ENCODE data around the gene DCAF5. TPM values are rescaled to one million over a fixed set of nuclear protein-coding genes. Genes with fewer than 3 reads are reported as not detected.
A peak's percentile ranks its signal among the peaks of the same experiment; 100 is the strongest.

Gene DCAF5
- total and polyA plus RNA-seq, 12 donors = 14.1 to 63.1 (median 57.4) TPM

DNA sequence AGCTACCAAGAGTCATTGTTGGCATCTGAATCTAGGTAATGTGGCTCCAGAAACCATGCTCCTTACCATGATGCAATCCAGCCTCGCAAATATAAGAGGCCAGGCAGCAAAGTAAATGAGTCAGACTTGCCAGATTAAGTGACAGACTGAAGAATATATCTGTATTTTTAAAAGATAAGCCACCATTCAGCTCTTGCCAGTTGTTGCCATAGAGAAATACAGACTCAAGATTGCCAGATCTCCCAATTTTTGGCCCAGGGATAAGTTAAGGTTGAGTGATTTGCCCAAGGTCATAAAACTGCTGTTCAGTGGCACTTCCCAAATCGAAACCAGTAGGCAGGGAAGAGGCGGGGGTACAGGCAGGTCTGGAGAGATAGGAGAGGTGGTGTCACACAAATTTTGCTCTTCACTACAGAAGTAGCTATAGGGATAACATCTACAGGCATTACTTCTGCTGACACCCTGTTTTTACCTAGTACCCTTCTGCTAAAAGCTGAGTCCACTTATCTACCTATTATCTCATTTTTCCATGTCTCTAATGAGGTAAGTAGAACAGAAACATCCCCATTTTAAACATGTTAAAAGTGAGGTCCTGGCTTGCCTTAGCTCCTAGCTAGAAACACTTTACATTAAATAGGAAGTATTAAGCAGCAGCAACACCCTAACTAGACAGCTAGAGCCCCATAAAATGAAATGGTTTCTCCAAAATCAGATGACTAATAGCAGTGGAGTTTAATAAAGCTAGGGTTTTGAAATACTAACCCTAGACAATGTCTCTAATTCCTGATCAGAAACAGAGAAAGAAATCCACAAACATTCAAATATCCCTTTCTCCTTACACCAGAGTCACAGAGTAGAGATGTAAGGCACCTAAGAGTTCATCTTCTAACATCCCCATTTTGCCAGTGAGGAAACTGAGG, 19.5 kb downstream of the DCAF5 start:
- WGBS, 2 donors = 33 to 53% methylated on average over 2 to 3 of the region's 3 CpGs
- Histone ChIP-seq H3K27ac (peak overlapping the region in 1 of 10 donors; percentile 19), H3K36me3 (peaks cover 0 to 7% (median 0%) of the 10 kb centered on the region in 9 donors), H3K4me3 (no peak overlapping the region), H3K27me3 (no peaks in the 10 kb centered on the region), H3K4me1 (peaks cover 15 to 80% (median 66%) of the 10 kb centered on the region in 9 donors), H3K9me3 (no peaks in the 10 kb centered on the region)
- intact Hi-C loops (cut with DNase I) = loop anchor here in 3 of 10 donors (10.0 kb wide), 3 partner anchors 101 to 331 kb away; no protein-coding TSS in a partner anchor
- DNase-seq = no peak
- TF ChIP-seq CTCF (IDR thresholded peaks at IDR 0.05) = no peak
- ATAC-seq = peak in 4 of 8 donors; percentile 28 to 61 (median 44)

GRCh38 chr14:69132513-69133181, 20.3 kb downstream of the DCAF5 start:
- Histone ChIP-seq H3K27me3 (no peaks in the 10 kb centered on the region), H3K27ac (peak overlapping the region in 1 of 10 donors; percentile 19), H3K9me3 (no peaks in the 10 kb centered on the region), H3K4me3 (no peak overlapping the region), H3K36me3 (peaks cover 0 to 7% (median 0%) of the 10 kb centered on the region in 9 donors), H3K4me1 (peaks cover 15 to 74% (median 66%) of the 10 kb centered on the region in 9 donors)
- no peak for TF ChIP-seq CTCF (IDR thresholded peaks at IDR 0.05)
- DNase-seq (no peak), ATAC-seq (no peak)
- intact Hi-C loops (cut with DNase I) = loop anchor here in 3 of 10 donors (10.0 kb wide), 3 partner anchors 102 to 332 kb away; no protein-coding TSS in a partner anchor
- WGBS, 2 donors = 89 to 90% methylated on average over 4 of the region's 4 CpGs

GRCh38 chr14:69131176-69131575, 21.7 kb downstream of the DCAF5 start:
- TF ChIP-seq CTCF (IDR thresholded peaks at IDR 0.05) = no peak
- Histone ChIP-seq H3K9me3 (no peaks in the 10 kb centered on the region), H3K4me1 (peaks cover 15 to 75% (median 61%) of the 10 kb centered on the region in 9 donors), H3K4me3 (no peak overlapping the region), H3K36me3 (peaks cover 0 to 2% (median 0%) of the 10 kb centered on the region in 9 donors), H3K27me3 (no peaks in the 10 kb centered on the region), H3K27ac (no peak overlapping the region)
- intact Hi-C loops (cut with DNase I) = loop anchor here in 4 of 10 donors (2.0 to 10.0 kb wide), 4 partner anchors 20 to 334 kb away; no protein-coding TSS in a partner anchor
- 90 to 91% methylated on average over 2 of the region's 2 CpGs for WGBS, 2 donors
- ATAC-seq = no peak
- DNase-seq = no peak

DNA sequence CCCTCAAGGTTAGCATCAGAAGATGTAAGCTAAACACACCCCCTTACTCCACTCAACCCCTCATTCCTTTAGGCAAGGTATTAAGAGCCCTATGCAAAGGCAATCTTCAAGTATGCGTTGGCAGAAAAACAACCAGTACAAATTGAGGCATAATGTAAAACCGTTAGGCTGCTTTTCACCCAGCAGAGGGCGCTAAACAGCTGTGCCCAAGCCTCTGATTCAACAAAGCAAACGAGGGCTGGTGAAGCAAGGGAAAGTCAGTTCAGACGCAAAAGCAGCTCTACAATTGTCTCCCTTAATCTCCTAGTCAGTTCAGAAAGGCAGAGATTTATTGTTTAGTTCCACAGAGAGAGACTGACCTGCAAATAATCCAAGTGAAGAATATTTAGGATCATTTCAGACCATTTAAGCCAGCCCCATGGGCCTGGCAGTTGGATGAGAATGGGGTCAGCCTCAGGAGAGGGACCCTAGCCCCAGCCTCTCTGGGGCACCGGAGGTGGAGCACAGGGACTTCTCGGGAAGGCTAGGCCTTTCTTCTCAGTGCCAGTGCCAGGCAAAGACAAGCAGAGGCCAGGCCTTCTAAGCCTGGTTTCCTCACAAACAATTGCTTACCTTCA, 23.5 kb downstream of the DCAF5 start:
- H3K4me1 ChIP-seq = peaks cover 15 to 81% (median 69%) of the 10 kb centered on the region in 9 donors
- peak; percentile 85 to 97 (median 94) for TF ChIP-seq CTCF (IDR thresholded peaks at IDR 0.05)
- H3K36me3 ChIP-seq = no peaks in the 10 kb centered on the region
- no peak overlapping the region for H3K4me3 ChIP-seq
- WGBS, 2 donors = 17 to 18% methylated on average over 7 of the region's 7 CpGs
- ATAC-seq (peak; percentile 75 to 87 (median 82)), DNase-seq (peak; percentile 43 to 76)
- intact Hi-C loops (cut with DNase I) = loop anchor here in 5 of 10 donors (5.0 to 10.0 kb wide), 4 partner anchors 63 to 335 kb away; partner anchors contain the start of gene EXD2 (in 1 of the 5)
- H3K27ac ChIP-seq = peak overlapping the region in 5 of 10 donors; percentile 4 to 39 (median 29)
- H3K9me3 ChIP-seq = no peaks in the 10 kb centered on the region
- H3K27me3 ChIP-seq = no peaks in the 10 kb centered on the region
